HG03575 (cell line): ENCODE measurements around the gene CNOT6.

Experiments used
- ATAC-seq: cut with Tn5 transposase; IDR thresholded peaks from one replicate; pipeline ENCODE4 v1.9.1; 2021; ENCODE audit not compliant: unreplicated experiment, insufficient number of reproducible peaks, low FRiP score; ENCODE audit errors: extremely low read depth

Gene CNOT6

GRCh38 chr5:180625791-180626660 lies 131.8 kb downstream of the CNOT6 start:
- no peak for ATAC-seq

GRCh38 chr5:180626661-180627385 lies 132.6 kb downstream of the CNOT6 start:
- ATAC-seq, result no peak

DNA sequence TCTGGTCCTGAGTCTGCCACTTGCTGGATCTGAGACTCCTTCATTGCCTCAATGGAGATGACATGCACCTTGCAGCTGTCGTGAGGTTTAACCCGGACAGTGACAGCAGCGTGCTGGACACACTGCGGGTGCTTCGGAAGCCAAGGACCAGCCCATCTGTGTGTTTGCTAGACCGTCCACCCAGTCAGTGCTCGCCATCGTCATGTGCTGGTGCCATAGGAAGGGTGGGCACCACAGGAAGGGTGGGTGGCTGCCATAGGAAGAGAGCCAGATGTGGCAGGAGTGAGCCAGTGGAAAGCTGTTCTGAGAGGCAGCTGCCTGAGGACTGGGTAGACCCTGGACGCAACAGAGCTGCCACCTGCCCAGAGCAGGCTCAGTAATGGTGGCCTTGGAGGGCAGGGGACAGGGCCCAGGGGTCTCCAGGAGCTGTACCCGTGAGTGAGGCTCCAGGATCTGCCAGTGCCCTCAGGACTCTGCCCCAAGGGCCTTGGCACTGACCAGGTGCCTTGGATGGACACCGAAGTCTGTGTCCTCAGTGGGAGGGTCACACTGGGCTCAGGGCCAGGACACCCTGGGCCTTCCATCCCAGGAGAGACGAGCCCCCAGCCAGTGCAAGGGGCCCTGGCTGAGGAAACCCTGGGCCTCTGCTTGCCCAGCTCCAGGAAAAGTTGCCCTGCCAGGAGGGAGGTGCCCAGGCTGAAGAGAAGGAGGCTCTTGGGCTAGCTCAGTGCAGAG lies 133.4 kb downstream of the CNOT6 start:
- ATAC-seq, result no peak
